GM23338 (cell line): Measurements from ENCODE around the gene EIF4G3. TPM values are rescaled to one million over a fixed set of nuclear protein-coding genes. Genes with fewer than 3 reads are reported as not detected.

Source experiments
- ATAC-seq: fragments of 200-7000 bp; cut with Tn5 transposase; 3 replicates; pipeline ENCODE4 v1.9.1; 2020
- DNase-seq: peaks from one replicate; pipeline ENCODE4 v3.0.0-alpha.2; 2015; ENCODE audit warnings: low spot score
- H2AFZ ChIP-seq: fragments of 200-600 bp; sonication (generic); 2 replicates; pipeline ENCODE4 v1.8.0; 2016; ENCODE audit warnings: antibody characterized with exemption, mild to moderate bottlenecking, moderate library complexity
- H3F3A ChIP-seq: fragments of 200-600 bp; sonication (generic); replicated peaks from 2 replicates; pipeline ENCODE4 v1.8.0; 2017; ENCODE audit warnings: antibody characterized with exemption, mixed run types, low read depth
- H3K27ac ChIP-seq: fragments of 200-600 bp; sonication (generic); 2 replicates; pipeline ENCODE4 v1.6.1; 2016; ENCODE audit warnings: low read depth
- H3K27me3 ChIP-seq: fragments of 200-600 bp; sonication (generic); 2 replicates; pipeline ENCODE4 v1.8.0; 2016; ENCODE audit warnings: mild to moderate bottlenecking, mixed run types, moderate library complexity; ENCODE audit not compliant: insufficient read depth
- H3K36me3 ChIP-seq: fragments of 200-600 bp; sonication (generic); 2 replicates; pipeline ENCODE4 v1.8.0; 2016; ENCODE audit warnings: mild to moderate bottlenecking; ENCODE audit not compliant: insufficient read depth
- H3K4me1 ChIP-seq: fragments of 200-600 bp; sonication (generic); 2 replicates; pipeline ENCODE4 v1.8.0; 2016; ENCODE audit warnings: mild to moderate bottlenecking, moderate library complexity; ENCODE audit not compliant: insufficient read depth
- H3K4me2 ChIP-seq: fragments of 200-600 bp; sonication (generic); 2 replicates; pipeline ENCODE4 v1.7.1; 2017; ENCODE audit warnings: mixed run types
- H3K4me3 ChIP-seq: fragments of 200-600 bp; sonication (generic); 2 replicates; pipeline ENCODE4 v1.6.1; 2016; ENCODE audit warnings: mixed run types
- H3K79me2 ChIP-seq: fragments of 200-600 bp; sonication (generic); replicated peaks from 2 replicates; pipeline ENCODE4 v1.8.0; 2017; ENCODE audit warnings: mild to moderate bottlenecking; ENCODE audit not compliant: insufficient read depth
- H3K9me2 ChIP-seq: fragments of 200-600 bp; sonication (generic); 2 replicates; pipeline ENCODE4 v1.8.0; 2017; ENCODE audit not compliant: insufficient read depth
- H4K20me1 ChIP-seq: fragments of 200-600 bp; sonication (generic); replicated peaks from 2 replicates; pipeline ENCODE4 v1.8.0; 2017; ENCODE audit warnings: mild to moderate bottlenecking; ENCODE audit not compliant: insufficient read depth
- H3K27ac Mint-ChIP-seq: 2 replicates; pipeline ENCODE4 v1.8.0; 2020; ENCODE audit warnings: inconsistent platforms, mild to moderate bottlenecking, moderate library complexity, mixed read lengths
- H3K27me3 Mint-ChIP-seq: 3 replicates; pipeline ENCODE4 v1.8.0; 2022; ENCODE audit warnings: low read depth, mild to moderate bottlenecking, moderate library complexity, mixed read lengths, inconsistent platforms; ENCODE audit not compliant: insufficient read depth, poor library complexity
- H3K36me3 Mint-ChIP-seq: 3 replicates; pipeline ENCODE4 v1.8.0; 2021; ENCODE audit warnings: low read depth, mild to moderate bottlenecking, inconsistent platforms, moderate library complexity, mixed read lengths
- H3K4me1 Mint-ChIP-seq: 3 replicates; pipeline ENCODE4 v1.8.0; 2020; ENCODE audit warnings: mild to moderate bottlenecking, inconsistent platforms, mixed read lengths
- H3K4me3 Mint-ChIP-seq: 3 replicates; pipeline ENCODE4 v1.8.0; 2021; ENCODE audit warnings: moderate library complexity, mild to moderate bottlenecking, inconsistent platforms, mixed read lengths
- H3K9me3 Mint-ChIP-seq: 3 replicates; pipeline ENCODE4 v1.8.0; 2020; ENCODE audit warnings: moderate library complexity, mild to moderate bottlenecking, inconsistent platforms, mixed read lengths
- CREB1 ChIP-seq: fragments of 250-450 bp; sonication (Bioruptor Pico); IDR thresholded peaks from 2 replicates; pipeline ENCODE4 v1.5.0; 2020; ENCODE audit warnings: low read depth, mild to moderate bottlenecking, moderate library complexity
- ETS1 ChIP-seq: IDR thresholded peaks from 2 replicates; pipeline ENCODE4 v1.6.1; 2016; ENCODE audit warnings: antibody characterized with exemption
- EZH2 ChIP-seq: fragments of 200-600 bp; sonication (generic); IDR thresholded peaks from one replicate; pipeline ENCODE4 v1.8.0; 2017; ENCODE audit warnings: antibody characterized with exemption, mild to moderate bottlenecking, low read depth; ENCODE audit not compliant: unreplicated experiment
- EZH2phosphoT487 ChIP-seq: fragments of 200-600 bp; sonication (generic); IDR thresholded peaks from one replicate; pipeline ENCODE4 v1.8.1; 2018; ENCODE audit warnings: antibody characterized with exemption; ENCODE audit not compliant: unreplicated experiment
- JUNB ChIP-seq: IDR thresholded peaks from one replicate; pipeline ENCODE4 v1.6.1; 2016; ENCODE audit warnings: antibody characterized with exemption; ENCODE audit not compliant: unreplicated experiment
- REST ChIP-seq: IDR thresholded peaks from one replicate; pipeline ENCODE4 v1.6.1; 2018; ENCODE audit warnings: antibody characterized with exemption; ENCODE audit not compliant: unreplicated experiment
- STAT1 ChIP-seq: IDR thresholded peaks from one replicate; pipeline ENCODE4 v1.6.1; 2016; ENCODE audit warnings: antibody characterized with exemption; ENCODE audit not compliant: unreplicated experiment
- ZNF114 ChIP-seq: fragments of 250-450 bp; sonication (Bioruptor Pico); IDR thresholded peaks from 2 replicates; pipeline ENCODE4 v1.5.0; 2020; ENCODE audit warnings: mild to moderate bottlenecking, moderate library complexity
- ZNF331 ChIP-seq: fragments of 250-450 bp; sonication (Bioruptor Pico); IDR thresholded peaks from 2 replicates; pipeline ENCODE4 v1.5.0; 2020; ENCODE audit warnings: low read depth, mild to moderate bottlenecking, moderate library complexity
- ZNF462 ChIP-seq: fragments of 250-450 bp; sonication (Bioruptor Pico); IDR thresholded peaks from 2 replicates; pipeline ENCODE4 v1.5.0; 2020; ENCODE audit warnings: mild to moderate bottlenecking, moderate library complexity
- polyA plus RNA-seq: library from polyadenylated mRNA; unstranded; fragments of >200 nt; fragmentation: Nextera tagmentation; extraction: Ambion mirVana; gene quantifications from 2 replicates; pipeline ENCODE4 v1.2.1, GENCODE V29; 2016
- total RNA-seq: library from RNA; depleted of rRNA; stranded (reverse); fragments of >200 nt; shearing (Covaris generic); gene quantifications from 2 replicates; pipeline ENCODE4 v1.2.3, GENCODE V29; 2014
- TF ChIP-seq, protein P1 (sequence below), 2 experiments: fragments of 200-600 bp in 1 of 2; sonication (generic) in 1 of 2; conservative IDR thresholded peaks; 2 replicates each; pipeline versions ENCODE4 v1.5.1 to v1.6.1; 2016 to 2017; ENCODE audit warnings: antibody characterized with exemption in 2 of 2, low read depth in 2 of 2, mild to moderate bottlenecking in 2 of 2, moderate library complexity in 1 of 2

The EIF4G3 gene
- total and polyA plus RNA-seq, 2 experiments from 2014 or later, result 37.9 to 68.1 TPM

- H3K79me2 ChIP-seq, result no peaks in the 10 kb centered on the region
- H3K4me3 ChIP-seq, result no peak overlapping the region
- no peaks in the 10 kb centered on the region for H3K27me3 ChIP-seq
- no peak for TF ChIP-seq EZH2
- no peak for TF ChIP-seq JUNB
- TF ChIP-seq REST, result no peak
- no peak for TF ChIP-seq STAT1
- TF ChIP-seq EZH2phosphoT487, result no peak
- TF ChIP-seq, protein P1, sequence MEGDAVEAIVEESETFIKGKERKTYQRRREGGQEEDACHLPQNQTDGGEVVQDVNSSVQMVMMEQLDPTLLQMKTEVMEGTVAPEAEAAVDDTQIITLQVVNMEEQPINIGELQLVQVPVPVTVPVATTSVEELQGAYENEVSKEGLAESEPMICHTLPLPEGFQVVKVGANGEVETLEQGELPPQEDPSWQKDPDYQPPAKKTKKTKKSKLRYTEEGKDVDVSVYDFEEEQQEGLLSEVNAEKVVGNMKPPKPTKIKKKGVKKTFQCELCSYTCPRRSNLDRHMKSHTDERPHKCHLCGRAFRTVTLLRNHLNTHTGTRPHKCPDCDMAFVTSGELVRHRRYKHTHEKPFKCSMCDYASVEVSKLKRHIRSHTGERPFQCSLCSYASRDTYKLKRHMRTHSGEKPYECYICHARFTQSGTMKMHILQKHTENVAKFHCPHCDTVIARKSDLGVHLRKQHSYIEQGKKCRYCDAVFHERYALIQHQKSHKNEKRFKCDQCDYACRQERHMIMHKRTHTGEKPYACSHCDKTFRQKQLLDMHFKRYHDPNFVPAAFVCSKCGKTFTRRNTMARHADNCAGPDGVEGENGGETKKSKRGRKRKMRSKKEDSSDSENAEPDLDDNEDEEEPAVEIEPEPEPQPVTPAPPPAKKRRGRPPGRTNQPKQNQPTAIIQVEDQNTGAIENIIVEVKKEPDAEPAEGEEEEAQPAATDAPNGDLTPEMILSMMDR (conservative IDR thresholded peaks at IDR 0.05; ENCODE audit: low read depth in 2 of 2), result no peak
- TF ChIP-seq ETS1, result no peak
- no peak for TF ChIP-seq ZNF462 (CRISPR knock-in tag)
- no peak for TF ChIP-seq ZNF331 (CRISPR knock-in tag)
- TF ChIP-seq ZNF114 (CRISPR knock-in tag), result no peak
- TF ChIP-seq CREB1 (CRISPR knock-in tag), result no peak
- H3K4me2 ChIP-seq, result no peak overlapping the region
- no peak overlapping the region for H2AFZ ChIP-seq
- ATAC-seq (no peak), DNase-seq (no peak)
- Mint-ChIP-seq H3K27me3 (no peaks in the 10 kb centered on the region), H3K9me3 (no peaks in the 10 kb centered on the region), H3K4me3 (no peak overlapping the region), H3K4me1 (no peaks in the 10 kb centered on the region; the same call in 2 of the 3 replicates), H3K36me3 (peaks cover 9% of the 10 kb centered on the region), H3K27ac (no peak overlapping the region)
- no peaks in the 10 kb centered on the region for H3K4me1 ChIP-seq
- no peaks in the 10 kb centered on the region for H3K9me2 ChIP-seq
- no peak overlapping the region for H3K27ac ChIP-seq
- peaks cover 17% of the 10 kb centered on the region for H3K36me3 ChIP-seq
- no peaks in the 10 kb centered on the region; the same call in none of the 2 replicates for H4K20me1 ChIP-seq
- no peaks in the 10 kb centered on the region for H3F3A ChIP-seq
Observed at GRCh38 chr1:20823845-20824244, 352.9 kb downstream of the EIF4G3 start.
